MM.1S (cell line): ENCODE data around the gene PPP2R2D.

Experiments used
- CTCF ChIP-seq: fragments of 300-600 bp; sonication (generic); IDR thresholded peaks from 2 replicates; pipeline ENCODE4 v1.5.1; 2016; ENCODE audit warnings: antibody characterized with exemption, low read length, mixed read lengths
- EZH2 ChIP-seq: fragments of 300-600 bp; sonication (generic); optimal IDR thresholded peaks from 2 replicates; pipeline ENCODE3; 2017; ENCODE audit warnings: low read depth, mild to moderate bottlenecking, antibody characterized with exemption, low read length, mixed read lengths
- EZH2phosphoT487 ChIP-seq: fragments of 300-600 bp; sonication (generic); IDR thresholded peaks from 2 replicates; pipeline ENCODE4 v1.6.1; 2018; ENCODE audit warnings: antibody characterized with exemption, low read length

DNA sequence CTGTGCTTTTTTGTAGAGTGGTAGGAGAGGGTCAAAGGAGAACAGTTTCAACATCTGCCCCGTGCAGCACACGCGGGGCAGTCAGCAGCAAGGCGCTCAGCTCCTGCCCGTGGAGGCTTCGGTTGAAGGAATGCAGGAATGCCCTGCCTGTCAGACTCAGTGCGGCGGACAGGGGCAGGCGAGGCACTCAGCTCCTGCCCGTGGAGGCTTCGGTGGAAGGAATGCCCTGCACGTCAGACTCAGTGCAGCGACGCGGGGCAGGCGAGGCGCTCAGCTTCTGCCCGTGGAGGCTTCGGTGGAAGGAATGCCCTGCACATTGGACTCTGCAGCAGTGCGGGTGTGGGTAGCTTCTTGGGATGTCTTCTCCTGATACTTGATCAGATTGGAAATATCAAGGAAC lies 37.0 kb downstream of the PPP2R2D start:
- no peak for TF ChIP-seq CTCF
- no peak for TF ChIP-seq EZH2
- no peak for TF ChIP-seq EZH2phosphoT487
